ENCODE measurements around the gene PSMG4. TPM values are rescaled to one million over a fixed set of nuclear protein-coding genes. Genes with fewer than 3 reads are reported as not detected.

Gene PSMG4
- total and polyA plus RNA-seq, 10 of the 15 experiments (the other 5 are each of a cell fraction or from before 2014, with no cell fraction given) = 7.1 to 62.6 (median 29.8) TPM

DNA sequence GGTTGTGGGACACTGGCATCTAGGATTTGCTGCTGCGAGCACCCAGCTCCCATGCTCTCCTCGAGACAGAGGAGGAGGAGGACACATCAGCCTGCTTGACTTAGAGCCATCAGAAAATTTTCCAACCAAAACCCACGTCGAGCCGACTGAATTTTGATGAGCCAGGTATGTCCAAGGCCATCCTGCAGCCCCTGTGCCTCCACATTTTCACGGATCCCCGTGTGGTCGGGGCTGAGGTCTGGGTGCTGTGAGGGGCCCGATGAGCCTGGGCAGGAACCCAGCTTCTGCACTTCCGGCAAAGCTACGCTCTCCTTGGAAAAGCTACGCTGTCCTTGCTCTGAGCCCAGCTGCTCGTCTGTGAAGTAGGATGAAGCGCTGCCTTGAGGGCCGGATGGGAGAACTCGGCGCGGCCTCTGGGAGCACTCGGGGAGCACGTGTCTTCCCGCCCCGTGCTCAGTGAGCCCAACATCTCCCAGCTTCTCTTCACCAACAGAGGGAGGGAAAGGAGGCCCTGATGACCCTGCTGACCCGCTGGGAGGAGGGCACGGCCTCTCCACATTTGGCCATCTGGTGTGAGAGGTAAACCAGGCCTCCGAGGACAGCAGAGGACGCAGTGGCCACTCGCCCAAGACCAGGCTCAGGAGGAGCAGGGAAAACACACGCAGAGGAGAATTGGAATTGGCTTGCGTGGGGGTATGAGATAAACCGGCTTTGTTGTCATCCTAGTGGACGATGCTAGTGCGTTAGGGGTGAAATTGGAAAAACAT is 33.9 kb downstream of the PSMG4 start:
- no peaks in the 10 kb centered on the region for H3K36me3 ChIP-seq (ENCODE audit: control insufficient read depth in 2 of 2, insufficient read depth in 2 of 2, low read length in 1 of 2)
- no peak overlapping the region for H2AFZ ChIP-seq (ENCODE audit: control insufficient read depth, low read depth, low read length)
- CTCF ChIA-PET = no interaction called here
- no peaks in the 10 kb centered on the region for H4K20me1 ChIP-seq (ENCODE audit: control insufficient read depth, insufficient read depth)
- H3K9me3 ChIP-seq (replicated peaks; ENCODE audit: control insufficient read depth, insufficient read depth, low read length) = no peaks in the 10 kb centered on the region
- no peaks in the 10 kb centered on the region for H3K27me3 ChIP-seq (replicated peaks in 1 of 2; ENCODE audit: control insufficient read depth in 2 of 2, insufficient read depth in 2 of 2, low read length in 1 of 2)
- POLR2A ChIA-PET = no interaction called here
- H3K4me1 ChIP-seq (ENCODE audit: control insufficient read depth, insufficient read depth, low read length) = no peaks in the 10 kb centered on the region
- H3K27ac ChIP-seq (ENCODE audit: control insufficient read depth, insufficient read depth) = no peak overlapping the region
- DNase-seq (ENCODE audit: low read depth, low spot score) (no peak), FAIRE-seq (no peak), ATAC-seq (no peak)
- RAD21 ChIA-PET (ENCODE audit: unreplicated experiment) = interaction anchor here (1.4 kb wide), 1 partner anchor 13 kb away, joined by 4 read pairs; no protein-coding TSS in a partner anchor
- 54% methylated on average over 32 of the region's 32 CpGs for WGBS (ENCODE audit: insufficient coverage, insufficient replicate concordance, low lambda C conversion rate, missing lambda C conversion rate)
- SMC1A ChIA-PET (ENCODE audit: uncharacterized antibody, unreplicated experiment) = interaction anchor here (1.0 kb wide), 1 partner anchor 439 kb away, joined by 3 read pairs; no protein-coding TSS in a partner anchor
- intact Hi-C loops (cut with micrococcal nuclease; ENCODE audit: unreplicated experiment) (no loop called here), in situ Hi-C loops (cut with MboI) (no loop called here)
- no peak for TF ChIP-seq TCF12 (IDR thresholded peaks at IDR 0.05; ENCODE audit: low read depth, low read length)
- TF ChIP-seq KAT2A (conservative IDR thresholded peaks at IDR 0.05; ENCODE audit: control insufficient read depth, low read depth, low read length) = no peak
- no peak for TF ChIP-seq ZNF622 (IDR thresholded peaks at IDR 0.05)
- TF ChIP-seq ASH2L (IDR thresholded peaks at IDR 0.05; ENCODE audit: borderline replicate concordance, low read depth) = no peak
- TF ChIP-seq, protein P1, sequence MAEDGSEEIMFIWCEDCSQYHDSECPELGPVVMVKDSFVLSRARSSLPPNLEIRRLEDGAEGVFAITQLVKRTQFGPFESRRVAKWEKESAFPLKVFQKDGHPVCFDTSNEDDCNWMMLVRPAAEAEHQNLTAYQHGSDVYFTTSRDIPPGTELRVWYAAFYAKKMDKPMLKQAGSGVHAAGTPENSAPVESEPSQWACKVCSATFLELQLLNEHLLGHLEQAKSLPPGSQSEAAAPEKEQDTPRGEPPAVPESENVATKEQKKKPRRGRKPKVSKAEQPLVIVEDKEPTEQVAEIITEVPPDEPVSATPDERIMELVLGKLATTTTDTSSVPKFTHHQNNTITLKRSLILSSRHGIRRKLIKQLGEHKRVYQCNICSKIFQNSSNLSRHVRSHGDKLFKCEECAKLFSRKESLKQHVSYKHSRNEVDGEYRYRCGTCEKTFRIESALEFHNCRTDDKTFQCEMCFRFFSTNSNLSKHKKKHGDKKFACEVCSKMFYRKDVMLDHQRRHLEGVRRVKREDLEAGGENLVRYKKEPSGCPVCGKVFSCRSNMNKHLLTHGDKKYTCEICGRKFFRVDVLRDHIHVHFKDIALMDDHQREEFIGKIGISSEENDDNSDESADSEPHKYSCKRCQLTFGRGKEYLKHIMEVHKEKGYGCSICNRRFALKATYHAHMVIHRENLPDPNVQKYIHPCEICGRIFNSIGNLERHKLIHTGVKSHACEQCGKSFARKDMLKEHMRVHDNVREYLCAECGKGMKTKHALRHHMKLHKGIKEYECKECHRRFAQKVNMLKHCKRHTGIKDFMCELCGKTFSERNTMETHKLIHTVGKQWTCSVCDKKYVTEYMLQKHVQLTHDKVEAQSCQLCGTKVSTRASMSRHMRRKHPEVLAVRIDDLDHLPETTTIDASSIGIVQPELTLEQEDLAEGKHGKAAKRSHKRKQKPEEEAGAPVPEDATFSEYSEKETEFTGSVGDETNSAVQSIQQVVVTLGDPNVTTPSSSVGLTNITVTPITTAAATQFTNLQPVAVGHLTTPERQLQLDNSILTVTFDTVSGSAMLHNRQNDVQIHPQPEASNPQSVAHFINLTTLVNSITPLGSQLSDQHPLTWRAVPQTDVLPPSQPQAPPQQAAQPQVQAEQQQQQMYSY (CRISPR knock-in tag; IDR thresholded peaks at IDR 0.05) = no peak
- no peak for TF ChIP-seq BRCA1 (IDR thresholded peaks at IDR 0.05; ENCODE audit: low read depth, low read length)
- no peak for TF ChIP-seq TCF3 (IDR thresholded peaks at IDR 0.05; ENCODE audit: borderline replicate concordance, insufficient read depth, low read depth, low read length)
- no peak for TF ChIP-seq POLR2AphosphoS5 (IDR thresholded peaks at IDR 0.05; ENCODE audit: low read length)
- TF ChIP-seq MTA2 (IDR thresholded peaks at IDR 0.05; ENCODE audit: low read depth) = no peak
- no peak for TF ChIP-seq STAT1 (conservative IDR thresholded peaks at IDR 0.05)
- TF ChIP-seq EGR1 (IDR thresholded peaks at IDR 0.05; ENCODE audit: borderline replicate concordance in 1 of 2, low read depth in 2 of 2, low read length in 2 of 2) = no peak
- TF ChIP-seq RAD21 (IDR thresholded peaks at IDR 0.05; ENCODE audit: insufficient read depth, low read depth, low read length) = no peak
- TF ChIP-seq STAT3 (IDR thresholded peaks at IDR 0.05; ENCODE audit: low read depth, low read length) = no peak
- TF ChIP-seq CREB1 (IDR thresholded peaks at IDR 0.05; ENCODE audit: low read depth) = no peak
- TF ChIP-seq YBX1 (IDR thresholded peaks at IDR 0.05) = no peak
- no peaks in the 10 kb centered on the region for H3K79me2 ChIP-seq (ENCODE audit: control insufficient read depth, insufficient read depth, low read length)
- no peak overlapping the region for H3K4me3 ChIP-seq
- no peak overlapping the region for H3K9ac ChIP-seq (ENCODE audit: control insufficient read depth, insufficient read depth, low read length)
- H3K4me2 ChIP-seq (ENCODE audit: control insufficient read depth, insufficient read depth) = no peak overlapping the region
- BruUV-seq (replicated peaks) = no TSS peak

All from GM12878 (cell line).